CD14-positive monocyte (primary cell): ENCODE measurements around the gene PSD4. TPM values are rescaled to one million over a fixed set of nuclear protein-coding genes. Genes with fewer than 3 reads are reported as not detected.

Experiments
- DNase-seq, 3 donors: peaks; one replicate each; pipeline ENCODE4 v3.0.0-alpha.2; 2011 to 2022
- H2AFZ ChIP-seq: 2 replicates; pipeline ENCODE4 v1.6.0; 2012; ENCODE audit warnings: mild to moderate bottlenecking, low read depth, low read length, inconsistent platforms; ENCODE audit not compliant: insufficient read depth, poor library complexity, severe bottlenecking
- H3K27ac ChIP-seq, 2 donors: 1 replicate in 1 of 2; 2 replicates in 1 of 2; pipeline ENCODE4 v1.5.1; 2012 to 2013; ENCODE audit warnings: low read length in 2 of 2, control low read depth in 1 of 2, inconsistent platforms in 1 of 2, low read depth in 1 of 2, mild to moderate bottlenecking in 1 of 2
- H3K27me3 ChIP-seq, 2 donors: one replicate each; pipeline versions ENCODE4 v1.6.0 to v1.6.1; 2011 to 2013; ENCODE audit warnings: low read length in 2 of 2; ENCODE audit not compliant: control insufficient read depth in 2 of 2, insufficient read depth in 2 of 2
- H3K36me3 ChIP-seq, 2 donors: replicated peaks in 1 of 2; 1 replicate in 1 of 2; 2 replicates in 1 of 2; pipeline versions ENCODE4 v1.5.1 to v1.6.1; 2012 to 2013; ENCODE audit warnings: low read length in 2 of 2, control low read depth in 1 of 2, inconsistent platforms in 1 of 2, mild to moderate bottlenecking in 1 of 2; ENCODE audit not compliant: insufficient read depth in 2 of 2, control insufficient read depth in 1 of 2
- H3K4me1 ChIP-seq, 2 donors: 1 replicate in 1 of 2; 2 replicates in 1 of 2; pipeline versions ENCODE4 v1.5.1 to v1.6.1; 2012 to 2013; ENCODE audit warnings: low read length in 2 of 2, control low read depth in 1 of 2, inconsistent platforms in 1 of 2, mild to moderate bottlenecking in 1 of 2, moderate library complexity in 1 of 2; ENCODE audit not compliant: insufficient read depth in 2 of 2, control insufficient read depth in 1 of 2
- H3K4me2 ChIP-seq: replicated peaks from 2 replicates; pipeline ENCODE3; 2012; ENCODE audit warnings: low read length, moderate library complexity, mild to moderate bottlenecking; ENCODE audit not compliant: poor library complexity, severe bottlenecking; ENCODE audit errors: extremely low read depth
- H3K4me3 ChIP-seq, 3 experiments: fragments of 200-600 bp in 1 of 3; sonication (generic) in 1 of 3; replicated peaks in 1 of 3; 1 replicate in 2 of 3; 2 replicates in 1 of 3; pipeline ENCODE4 v1.5.1; 2011 to 2013; ENCODE audit warnings: low read length in 3 of 3, mild to moderate bottlenecking in 3 of 3, control low read depth in 2 of 3, low read depth in 2 of 3, inconsistent platforms in 1 of 3, moderate library complexity in 1 of 3
- H3K79me2 ChIP-seq: 2 replicates; pipeline ENCODE4 v1.6.0; 2012; ENCODE audit warnings: mild to moderate bottlenecking, control low read depth, inconsistent platforms, low read length, moderate library complexity; ENCODE audit not compliant: insufficient read depth
- H3K9ac ChIP-seq: 2 replicates; pipeline ENCODE4 v1.6.0; 2017; ENCODE audit warnings: low read length, mild to moderate bottlenecking; ENCODE audit not compliant: insufficient read depth, poor library complexity, severe bottlenecking
- H3K9me3 ChIP-seq, 2 donors: replicated peaks in 1 of 2; 1 replicate in 1 of 2; 2 replicates in 1 of 2; pipeline versions ENCODE4 v1.5.1 to v1.6.1; 2012 to 2013; ENCODE audit warnings: low read length in 2 of 2, control low read depth in 1 of 2; ENCODE audit not compliant: control insufficient read depth in 1 of 2, insufficient read depth in 1 of 2
- H4K20me1 ChIP-seq: 2 replicates; pipeline ENCODE4 v1.6.0; 2012; ENCODE audit warnings: mild to moderate bottlenecking, low read length, control low read depth, moderate library complexity; ENCODE audit not compliant: insufficient read depth
- H3K27ac Mint-ChIP-seq, 7 donors: one replicate each; pipeline ENCODE4 v1.8.0; 2020; ENCODE audit warnings: mild to moderate bottlenecking in 7 of 7, mixed read lengths in 7 of 7, moderate library complexity in 6 of 7, inconsistent platforms in 2 of 7
- H3K27me3 Mint-ChIP-seq, 3 donors: one replicate each; pipeline ENCODE4 v1.8.0; 2021 to 2022; ENCODE audit warnings: low read depth in 3 of 3, mild to moderate bottlenecking in 3 of 3, mixed read lengths in 3 of 3, moderate library complexity in 3 of 3, inconsistent platforms in 1 of 3
- H3K36me3 Mint-ChIP-seq, 2 donors: one replicate each; pipeline ENCODE4 v1.8.0; 2020; ENCODE audit warnings: mixed read lengths in 2 of 2, inconsistent platforms in 1 of 2, mild to moderate bottlenecking in 1 of 2
- H3K4me1 Mint-ChIP-seq: one replicate; pipeline ENCODE4 v1.8.0; 2020; ENCODE audit warnings: mild to moderate bottlenecking, mixed read lengths
- H3K4me3 Mint-ChIP-seq, 2 donors: one replicate each; pipeline ENCODE4 v1.8.0; 2020; ENCODE audit warnings: mild to moderate bottlenecking in 2 of 2, mixed read lengths in 2 of 2, moderate library complexity in 1 of 2
- H3K9me3 Mint-ChIP-seq, 7 donors: one replicate each; pipeline ENCODE4 v1.8.0; 2020 to 2022; ENCODE audit warnings: mixed read lengths in 7 of 7, mild to moderate bottlenecking in 6 of 7, moderate library complexity in 6 of 7, inconsistent platforms in 2 of 7
- whole genome bisulfite sequencing: methylation state at CpG from one replicate; pipeline ENCODE4 v1.1.5; 2013; ENCODE audit warnings: missing lambda C conversion rate; ENCODE audit not compliant: insufficient coverage; 5-methylcytosine and 5-hydroxymethylcytosine counted together
- intact Hi-C, 2 donors: fragments of 100-400 bp; cut with micrococcal nuclease; formaldehyde crosslinking; loops; one replicate each; pipeline versions ENCODE4 v1.15.0 to v1.15.1; 2023
- polyA plus RNA-seq, 3 donors: library from polyadenylated mRNA; depleted of rRNA in 1 of 3; unstranded in 2 of 3; stranded (reverse) in 1 of 3; fragments of 300-500 nt in 2 of 3; fragments of >200 nt in 1 of 3; fragmentation: Illumina TruSeq in 2 of 3; gene quantifications; 1 replicate in 2 of 3; 2 replicates in 1 of 3; pipeline ENCODE4 v1.2.3, GENCODE V29; 2012 to 2021
- TF ChIP-seq, protein P1 (sequence below): fragments of 200-600 bp; IDR thresholded peaks from one replicate; pipeline ENCODE4 v1.8.0; 2022; ENCODE audit warnings: antibody characterized with exemption, mild to moderate bottlenecking

Gene PSD4
- polyA plus RNA-seq, 3 donors, result 11.0 to 47.0 (median 18.2) TPM

DNA sequence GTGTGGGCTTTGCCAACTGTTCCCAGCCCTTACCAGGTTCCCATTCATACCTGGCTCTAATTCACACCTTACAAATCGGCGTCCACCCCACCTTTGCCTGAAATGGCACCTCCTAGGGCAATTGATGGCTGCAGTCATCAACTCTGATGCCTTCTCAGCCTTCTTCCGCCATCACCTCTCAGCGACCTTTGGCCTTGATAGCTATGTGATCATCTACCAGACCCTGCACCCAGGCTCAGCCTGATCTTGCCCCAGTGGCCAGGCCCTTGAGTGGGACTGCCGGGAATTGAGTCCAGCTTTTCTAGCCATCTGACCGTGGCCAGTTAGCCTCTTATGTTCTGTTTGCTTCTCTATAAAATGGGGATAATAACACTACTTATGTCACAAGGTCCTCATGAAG lies 32.5 kb downstream of the PSD4 start:
- H3K27ac ChIP-seq, result no peak overlapping the region
- no peak overlapping the region for H3K9ac ChIP-seq
- Mint-ChIP-seq H3K4me3 (no peak overlapping the region), H3K27ac (no peak overlapping the region), H3K9me3 (no peaks in the 10 kb centered on the region), H3K36me3 (peaks cover 17 to 20% of the 10 kb centered on the region in 2 donors), H3K4me1 (peaks cover 10% of the 10 kb centered on the region), H3K27me3 (peaks cover 3 to 4% (median 4%) of the 10 kb centered on the region in 3 donors)
- no peak overlapping the region for H3K4me2 ChIP-seq
- H4K20me1 ChIP-seq, result peaks cover 32% of the 10 kb centered on the region
- no peaks in the 10 kb centered on the region for H3K9me3 ChIP-seq
- H3K4me1 ChIP-seq, result peaks cover 4 to 5% of the 10 kb centered on the region in 2 donors
- 100% methylated on average over 5 of the region's 6 CpGs for WGBS
- no peak overlapping the region for H2AFZ ChIP-seq
- intact Hi-C loops, result loop anchor here in 1 of 2 donors (5.0 kb wide), 1 partner anchor 41 kb away; no protein-coding TSS in a partner anchor
- DNase-seq, result no peak
- no peaks in the 10 kb centered on the region for H3K27me3 ChIP-seq
- no peaks in the 10 kb centered on the region for H3K79me2 ChIP-seq
- H3K36me3 ChIP-seq, result peaks cover 18 to 20% of the 10 kb centered on the region in 2 donors
- TF ChIP-seq, protein P1, sequence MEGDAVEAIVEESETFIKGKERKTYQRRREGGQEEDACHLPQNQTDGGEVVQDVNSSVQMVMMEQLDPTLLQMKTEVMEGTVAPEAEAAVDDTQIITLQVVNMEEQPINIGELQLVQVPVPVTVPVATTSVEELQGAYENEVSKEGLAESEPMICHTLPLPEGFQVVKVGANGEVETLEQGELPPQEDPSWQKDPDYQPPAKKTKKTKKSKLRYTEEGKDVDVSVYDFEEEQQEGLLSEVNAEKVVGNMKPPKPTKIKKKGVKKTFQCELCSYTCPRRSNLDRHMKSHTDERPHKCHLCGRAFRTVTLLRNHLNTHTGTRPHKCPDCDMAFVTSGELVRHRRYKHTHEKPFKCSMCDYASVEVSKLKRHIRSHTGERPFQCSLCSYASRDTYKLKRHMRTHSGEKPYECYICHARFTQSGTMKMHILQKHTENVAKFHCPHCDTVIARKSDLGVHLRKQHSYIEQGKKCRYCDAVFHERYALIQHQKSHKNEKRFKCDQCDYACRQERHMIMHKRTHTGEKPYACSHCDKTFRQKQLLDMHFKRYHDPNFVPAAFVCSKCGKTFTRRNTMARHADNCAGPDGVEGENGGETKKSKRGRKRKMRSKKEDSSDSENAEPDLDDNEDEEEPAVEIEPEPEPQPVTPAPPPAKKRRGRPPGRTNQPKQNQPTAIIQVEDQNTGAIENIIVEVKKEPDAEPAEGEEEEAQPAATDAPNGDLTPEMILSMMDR, result no peak
- H3K4me3 ChIP-seq, result no peak overlapping the region

DNA sequence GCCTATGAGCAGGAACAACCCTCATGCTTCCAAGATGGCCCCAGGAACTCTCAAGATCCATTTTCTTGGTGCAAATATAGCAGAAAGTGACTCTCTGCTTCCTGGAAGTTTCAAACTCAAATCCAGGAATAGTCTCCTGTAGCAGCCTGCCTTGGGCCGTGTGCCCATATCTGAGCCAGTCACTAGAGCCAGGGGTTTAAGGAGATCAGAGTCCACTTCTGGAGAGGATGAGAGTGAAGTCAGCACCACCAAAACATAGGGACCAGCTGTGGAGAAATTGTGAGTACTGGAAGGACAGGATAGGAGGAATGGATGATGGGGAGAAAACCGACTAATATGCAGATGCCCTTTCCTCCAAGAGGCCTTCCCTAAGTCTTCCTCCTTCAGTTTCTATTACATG lies 33.2 kb downstream of the PSD4 start:
- intact Hi-C loops, result loop anchor here in 1 of 2 donors (5.0 kb wide), 1 partner anchor 40 kb away; no protein-coding TSS in a partner anchor
- Histone ChIP-seq H3K36me3 (peaks cover 11 to 13% of the 10 kb centered on the region in 2 donors), H3K79me2 (no peaks in the 10 kb centered on the region), H2AFZ (no peak overlapping the region), H3K9ac (no peak overlapping the region), H3K9me3 (no peaks in the 10 kb centered on the region), H3K4me3 (no peak overlapping the region), H3K27ac (no peak overlapping the region), H3K4me2 (no peak overlapping the region), H3K4me1 (peaks cover 12 to 13% of the 10 kb centered on the region in 2 donors), H3K27me3 (no peaks in the 10 kb centered on the region), H4K20me1 (peaks cover 24% of the 10 kb centered on the region)
- Mint-ChIP-seq H3K27ac (peak overlapping the region in 4 of 7 donors; percentile 12 to 64 (median 40)), H3K27me3 (peaks cover 3 to 4% (median 4%) of the 10 kb centered on the region in 3 donors), H3K9me3 (no peaks in the 10 kb centered on the region), H3K4me3 (no peak overlapping the region), H3K4me1 (peaks cover 18% of the 10 kb centered on the region), H3K36me3 (peaks cover 11 to 13% of the 10 kb centered on the region in 2 donors)
- no peak for DNase-seq
- WGBS, result no CpG with 5 or more reads among the region's 2 CpGs
- TF ChIP-seq, protein P1, result no peak
